ENCODE measurements around the gene POLG.

Gene POLG

GRCh38 chr15:89326316-89326715 is 8.3 kb downstream of the POLG start:
- DNase-seq (ENCODE audit: low read depth): no peak

GRCh38 chr15:89325039-89325803 is 9.4 kb downstream of the POLG start:
- no peak for DNase-seq (ENCODE audit: low read depth)

GRCh38 chr15:89323825-89324224 is 10.8 kb downstream of the POLG start:
- no peak for DNase-seq (ENCODE audit: low read depth)

GRCh38 chr15:89322822-89323221 is 11.8 kb downstream of the POLG start:
- no peak for DNase-seq (ENCODE audit: low read depth)

- no peak for DNase-seq (ENCODE audit: low read depth)
Measured at GRCh38 chr15:89321521-89322410, 12.9 kb downstream of the POLG start.

- DNase-seq (ENCODE audit: low read depth): no peak
Measured at GRCh38 chr15:89320200-89320599, 14.4 kb downstream of the POLG start.

- DNase-seq (ENCODE audit: low read depth): no peak
Measured at GRCh38 chr15:89319678-89320077, 14.9 kb downstream of the POLG start.

- no peak for DNase-seq (ENCODE audit: low read depth)
Measured at GRCh38 chr15:89317186-89317720, 17.4 kb downstream of the POLG start.

- DNase-seq (ENCODE audit: low read depth): no peak
Measured at GRCh38 chr15:89316504-89316903, 18.1 kb downstream of the POLG start.

- no peak for DNase-seq (ENCODE audit: low read depth)
Measured at GRCh38 chr15:89315375-89315929, 19.2 kb downstream of the POLG start.

GRCh38 chr15:89309993-89310392 is 24.6 kb downstream of the POLG start:
- no peak for DNase-seq (ENCODE audit: low read depth)

- no peak for DNase-seq (ENCODE audit: low read depth)
Measured at GRCh38 chr15:89308236-89308635, 26.4 kb downstream of the POLG start.

GRCh38 chr15:89307791-89308190 is 26.8 kb downstream of the POLG start:
- no peak for DNase-seq (ENCODE audit: low read depth)

- no peak for DNase-seq (ENCODE audit: low read depth)
Measured at GRCh38 chr15:89307046-89307587, 27.5 kb downstream of the POLG start.

GRCh38 chr15:89305395-89305794 is 29.2 kb downstream of the POLG start:
- DNase-seq (ENCODE audit: low read depth): no peak

- DNase-seq (ENCODE audit: low read depth): no peak
Measured at GRCh38 chr15:89303986-89304385, 30.6 kb downstream of the POLG start.

- DNase-seq (ENCODE audit: low read depth): no peak
Measured at GRCh38 chr15:89301304-89302089, 33.1 kb downstream of the POLG start.

- DNase-seq (ENCODE audit: low read depth): no peak
Measured at GRCh38 chr15:89299896-89300295, 34.7 kb downstream of the POLG start.

- no peak for DNase-seq (ENCODE audit: low read depth)
Measured at GRCh38 chr15:89293012-89293411, 41.6 kb downstream of the POLG start.

- no peak for DNase-seq (ENCODE audit: low read depth)
Measured at GRCh38 chr15:89291934-89292438, 42.6 kb downstream of the POLG start.

GRCh38 chr15:89283201-89283600 is 51.4 kb downstream of the POLG start:
- no peak for DNase-seq (ENCODE audit: low read depth)

All from stimulated activated CD8-positive, alpha-beta memory T cell treated with anti-CD3 and anti-CD28 coated beads, Interleukin-12 subunit alpha, Interleukin-12 subunit beta, amount 100 ng/mL, for 4 hours (primary cell).